ENCODE data around the gene TCFL5. TPM values are rescaled to one million over a fixed set of nuclear protein-coding genes. Genes with fewer than 3 reads are reported as not detected.

TCFL5 gene
- total and polyA plus RNA-seq, 2 donors from 2014 or later = 6.1 to 11.5 TPM

DNA sequence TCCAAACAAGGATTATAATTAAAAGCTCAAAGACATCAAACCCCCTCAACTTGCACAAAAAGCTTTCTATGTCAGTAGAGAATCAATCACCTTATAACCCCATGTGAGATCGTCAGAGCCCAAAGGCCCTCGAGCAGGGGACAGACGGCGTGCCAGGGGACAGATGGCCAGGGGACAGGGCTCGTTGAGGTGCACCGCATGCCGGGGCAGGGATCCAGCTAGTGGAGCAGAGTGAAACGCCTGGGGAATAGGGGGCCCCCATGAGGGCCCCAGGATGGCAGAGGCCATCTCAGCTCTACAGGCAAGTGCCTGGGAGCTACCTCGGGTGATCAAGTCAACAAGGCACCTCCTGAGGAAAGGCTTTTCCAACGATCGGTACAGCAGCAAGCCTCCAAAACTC is 36.0 kb upstream of the TCFL5 start:
- peaks cover 0 to 13% (median 0%) of the 10 kb centered on the region in 3 donors for H3K4me1 ChIP-seq (ENCODE audit: control insufficient read depth in 2 of 3, insufficient read depth in 2 of 3, low read depth in 1 of 3, low read length in 3 of 3)
- H3K27ac ChIP-seq (ENCODE audit: low read depth in 2 of 2, low read length in 2 of 2) = no peak overlapping the region
- H3K4me3 ChIP-seq (ENCODE audit: low read length in 3 of 3) = no peak overlapping the region
- H3K36me3 ChIP-seq (ENCODE audit: control insufficient read depth in 2 of 3, insufficient read depth in 3 of 3, low read length in 3 of 3) = peaks cover 4 to 25% (median 18%) of the 10 kb centered on the region in 3 donors
- FAIRE-seq = no peak
- intact Hi-C loops (cut with DNase I) = loop anchor here (10.0 kb wide), 1 partner anchor 107 kb away; the partner anchor contains the start of gene BHLHE23
- H3K9ac ChIP-seq (ENCODE audit: low read length in 3 of 3) = no peak overlapping the region
- DNase-seq = no peak
- no peaks in the 10 kb centered on the region for H3K27me3 ChIP-seq (ENCODE audit: control insufficient read depth, insufficient read depth, low read length)
- TF ChIP-seq, protein P1, sequence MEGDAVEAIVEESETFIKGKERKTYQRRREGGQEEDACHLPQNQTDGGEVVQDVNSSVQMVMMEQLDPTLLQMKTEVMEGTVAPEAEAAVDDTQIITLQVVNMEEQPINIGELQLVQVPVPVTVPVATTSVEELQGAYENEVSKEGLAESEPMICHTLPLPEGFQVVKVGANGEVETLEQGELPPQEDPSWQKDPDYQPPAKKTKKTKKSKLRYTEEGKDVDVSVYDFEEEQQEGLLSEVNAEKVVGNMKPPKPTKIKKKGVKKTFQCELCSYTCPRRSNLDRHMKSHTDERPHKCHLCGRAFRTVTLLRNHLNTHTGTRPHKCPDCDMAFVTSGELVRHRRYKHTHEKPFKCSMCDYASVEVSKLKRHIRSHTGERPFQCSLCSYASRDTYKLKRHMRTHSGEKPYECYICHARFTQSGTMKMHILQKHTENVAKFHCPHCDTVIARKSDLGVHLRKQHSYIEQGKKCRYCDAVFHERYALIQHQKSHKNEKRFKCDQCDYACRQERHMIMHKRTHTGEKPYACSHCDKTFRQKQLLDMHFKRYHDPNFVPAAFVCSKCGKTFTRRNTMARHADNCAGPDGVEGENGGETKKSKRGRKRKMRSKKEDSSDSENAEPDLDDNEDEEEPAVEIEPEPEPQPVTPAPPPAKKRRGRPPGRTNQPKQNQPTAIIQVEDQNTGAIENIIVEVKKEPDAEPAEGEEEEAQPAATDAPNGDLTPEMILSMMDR (IDR thresholded peaks at IDR 0.05; ENCODE audit: borderline replicate concordance, extremely low read depth, insufficient read depth) = no peak
- no peaks in the 10 kb centered on the region for H3K9me3 ChIP-seq (ENCODE audit: control insufficient read depth in 2 of 3, insufficient read depth in 1 of 3, low read length in 3 of 3)

DNA sequence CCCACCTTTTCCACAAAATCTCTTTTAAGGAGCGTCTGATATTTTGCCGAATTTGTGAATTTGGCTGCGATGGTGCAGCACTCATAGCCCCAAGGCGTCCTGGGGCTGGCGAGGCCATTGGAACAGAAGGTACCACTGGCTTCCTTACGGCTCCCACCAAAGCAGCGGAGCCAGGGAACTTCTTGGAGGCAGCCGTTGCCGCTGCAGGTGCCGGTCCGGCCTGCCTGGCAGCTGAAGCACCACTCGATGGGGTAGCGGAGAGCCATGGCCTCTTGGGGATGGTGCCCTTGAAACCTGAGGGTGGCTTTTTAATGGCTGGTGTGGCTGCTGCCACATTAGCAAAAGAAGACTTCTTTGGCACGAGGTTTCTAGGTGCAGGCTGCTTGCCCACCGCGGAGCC is 34.9 kb upstream of the TCFL5 start:
- Histone ChIP-seq H3K4me1 (ENCODE audit: control insufficient read depth in 2 of 3, insufficient read depth in 2 of 3, low read depth in 1 of 3, low read length in 3 of 3) (peaks cover 0 to 13% (median 0%) of the 10 kb centered on the region in 3 donors), H3K4me3 (ENCODE audit: low read length in 3 of 3) (no peak overlapping the region), H3K27me3 (ENCODE audit: control insufficient read depth, insufficient read depth, low read length) (no peaks in the 10 kb centered on the region), H3K36me3 (ENCODE audit: control insufficient read depth in 2 of 3, insufficient read depth in 3 of 3, low read length in 3 of 3) (peaks cover 8 to 37% (median 25%) of the 10 kb centered on the region in 3 donors), H3K9me3 (ENCODE audit: control insufficient read depth in 2 of 3, insufficient read depth in 1 of 3, low read length in 3 of 3) (no peaks in the 10 kb centered on the region), H3K27ac (ENCODE audit: low read depth in 2 of 2, low read length in 2 of 2) (no peak overlapping the region), H3K9ac (ENCODE audit: low read length in 3 of 3) (no peak overlapping the region)
- FAIRE-seq (no peak), DNase-seq (no peak)
- intact Hi-C loops (cut with DNase I) = loop anchor here (10.0 kb wide), 1 partner anchor 108 kb away; the partner anchor contains the start of gene BHLHE23
- TF ChIP-seq, protein P1 (IDR thresholded peaks at IDR 0.05; ENCODE audit: borderline replicate concordance, extremely low read depth, insufficient read depth) = no peak

DNA sequence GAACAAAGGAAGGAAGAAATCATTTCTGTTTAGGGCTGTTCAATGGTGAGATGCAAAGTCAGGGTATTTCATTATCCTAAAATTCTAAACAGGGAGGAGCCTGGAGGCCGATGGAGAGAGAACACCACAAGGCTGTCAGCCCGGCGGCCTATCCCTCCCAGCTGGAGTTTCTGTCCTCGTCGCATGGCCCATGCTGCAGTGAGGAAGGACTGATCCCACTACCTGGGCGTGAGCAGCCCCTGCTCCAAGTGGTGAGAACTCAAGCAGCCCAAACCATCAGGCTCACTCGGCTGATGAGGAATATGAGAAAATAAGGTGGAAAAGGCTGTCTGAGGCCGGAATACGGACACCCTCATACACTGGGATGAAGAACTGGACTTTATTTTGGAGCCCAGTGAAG is 33.9 kb upstream of the TCFL5 start:
- no peak overlapping the region for H3K4me3 ChIP-seq (ENCODE audit: low read length in 3 of 3)
- TF ChIP-seq, protein P1 (IDR thresholded peaks at IDR 0.05; ENCODE audit: borderline replicate concordance, extremely low read depth, insufficient read depth) = no peak
- no peak overlapping the region for H3K9ac ChIP-seq (ENCODE audit: low read length in 3 of 3)
- peaks cover 8 to 47% (median 33%) of the 10 kb centered on the region in 3 donors for H3K36me3 ChIP-seq (ENCODE audit: control insufficient read depth in 2 of 3, insufficient read depth in 3 of 3, low read length in 3 of 3)
- H3K27me3 ChIP-seq (ENCODE audit: control insufficient read depth, insufficient read depth, low read length) = no peaks in the 10 kb centered on the region
- no peaks in the 10 kb centered on the region for H3K9me3 ChIP-seq (ENCODE audit: control insufficient read depth in 2 of 3, insufficient read depth in 1 of 3, low read length in 3 of 3)
- peaks cover 0 to 11% (median 0%) of the 10 kb centered on the region in 3 donors for H3K4me1 ChIP-seq (ENCODE audit: control insufficient read depth in 2 of 3, insufficient read depth in 2 of 3, low read depth in 1 of 3, low read length in 3 of 3)
- intact Hi-C loops (cut with DNase I) = loop anchor here (10.0 kb wide), 1 partner anchor 109 kb away; the partner anchor contains the start of gene BHLHE23
- no peak for FAIRE-seq
- H3K27ac ChIP-seq (ENCODE audit: low read depth in 2 of 2, low read length in 2 of 2) = no peak overlapping the region
- DNase-seq = no peak
